Measurements from ENCODE around the gene MYRIP. TPM values are rescaled to one million over a fixed set of nuclear protein-coding genes. Genes with fewer than 3 reads are reported as not detected.

MYRIP gene
- polyA plus RNA-seq, 1 experiment: 0.06 TPM

- CTCF ChIA-PET: interaction anchor here (1.7 kb wide), 1 partner anchor 9 kb away, joined by 4 read pairs; no protein-coding TSS in a partner anchor
Observed at GRCh38 chr3:40228792-40229350, 419.5 kb downstream of the MYRIP start.

DNA sequence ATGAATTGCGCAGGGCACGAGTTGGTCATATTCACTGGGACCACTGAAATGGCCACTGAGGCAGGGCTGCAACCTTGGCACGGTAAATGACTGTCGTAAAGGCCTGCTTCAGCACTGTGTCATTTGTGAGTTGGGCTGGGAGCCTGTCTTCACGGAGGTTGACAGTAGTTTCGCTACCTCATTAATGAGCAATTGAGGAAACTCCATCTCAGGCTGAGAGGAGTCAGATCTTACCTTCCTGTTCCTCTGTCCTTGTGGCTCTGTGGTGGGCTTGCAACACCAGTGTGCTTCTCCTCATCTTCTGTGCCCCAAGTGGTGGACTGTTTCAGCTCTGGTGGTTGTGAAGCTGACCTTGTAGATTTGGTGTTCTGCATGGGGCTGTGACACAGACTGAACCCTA is 420.0 kb downstream of the MYRIP start:
- ChIA-PET POLR2A (no interaction called here), CTCF (interaction anchor here (1.7 kb wide), 1 partner anchor 9 kb away, joined by 4 read pairs; no protein-coding TSS in a partner anchor)
- H3K4me3 ChIP-seq (ENCODE audit: low read depth, low read length): no peak overlapping the region
- H3K27me3 ChIP-seq (ENCODE audit: control insufficient read depth, insufficient read depth, low read length): 0 out of 2 replicates have a peak, but pooled peaks cover 2% of the 10 kb centered on the region
- no peak for TF ChIP-seq CTCF (IDR thresholded peaks at IDR 0.05; ENCODE audit: insufficient read depth, low read depth, low read length)
- no peaks in the 10 kb centered on the region for H3K36me3 ChIP-seq (ENCODE audit: control insufficient read depth, insufficient read depth, low read length)
- no peak for DNase-seq (ENCODE audit: low read depth)

More at GRCh38 chr3:40228792-40229350, 419.5 kb downstream of the MYRIP start:
- H3K4me3 ChIP-seq (ENCODE audit: low read depth, low read length): no peak overlapping the region
- H3K27me3 ChIP-seq (ENCODE audit: control insufficient read depth, insufficient read depth, low read length): 0 out of 2 replicates have a peak, but pooled peaks cover 2% of the 10 kb centered on the region
- TF ChIP-seq CTCF (IDR thresholded peaks at IDR 0.05; ENCODE audit: insufficient read depth, low read depth, low read length): no peak
- H3K36me3 ChIP-seq (ENCODE audit: control insufficient read depth, insufficient read depth, low read length): no peaks in the 10 kb centered on the region
- DNase-seq (ENCODE audit: low read depth): no peak
- POLR2A ChIA-PET: no interaction called here

GRCh38 chr3:40229963-40230362 is 420.6 kb downstream of the MYRIP start:
- Histone ChIP-seq H3K36me3 (ENCODE audit: control insufficient read depth, insufficient read depth, low read length) (no peaks in the 10 kb centered on the region), H3K4me3 (ENCODE audit: low read depth, low read length) (no peak overlapping the region), H3K27me3 (ENCODE audit: control insufficient read depth, insufficient read depth, low read length) (0 out of 2 replicates have a peak, but pooled peaks cover 2% of the 10 kb centered on the region)
- no peak for TF ChIP-seq CTCF (IDR thresholded peaks at IDR 0.05; ENCODE audit: insufficient read depth, low read depth, low read length)
- POLR2A ChIA-PET: no interaction called here
- CTCF ChIA-PET: interaction anchor here (1.7 kb wide), 1 partner anchor 8 kb away, joined by 4 read pairs; no protein-coding TSS in a partner anchor
- DNase-seq (ENCODE audit: low read depth): no peak

- DNase-seq (ENCODE audit: low read depth): no peak
- ChIA-PET CTCF (interaction anchor here (1.7 kb wide), 1 partner anchor 8 kb away, joined by 4 read pairs; no protein-coding TSS in a partner anchor), POLR2A (no interaction called here)
- no peak for TF ChIP-seq CTCF (IDR thresholded peaks at IDR 0.05; ENCODE audit: insufficient read depth, low read depth, low read length)
- Histone ChIP-seq H3K27me3 (ENCODE audit: control insufficient read depth, insufficient read depth, low read length) (0 out of 2 replicates have a peak, but pooled peaks cover 2% of the 10 kb centered on the region), H3K36me3 (ENCODE audit: control insufficient read depth, insufficient read depth, low read length) (no peaks in the 10 kb centered on the region), H3K4me3 (ENCODE audit: low read depth, low read length) (no peak overlapping the region)
Observed at GRCh38 chr3:40230382-40230781, 421.0 kb downstream of the MYRIP start.

GRCh38 chr3:40232626-40233025 is 423.2 kb downstream of the MYRIP start:
- no peak for DNase-seq (ENCODE audit: low read depth)
- TF ChIP-seq CTCF (IDR thresholded peaks at IDR 0.05; ENCODE audit: insufficient read depth, low read depth, low read length): no peak
- ChIA-PET CTCF (interaction anchor here (0.6 to 1.5 kb wide), 2 partner anchors 85 to 1193 kb away, joined by 3 read pairs; no protein-coding TSS in a partner anchor), POLR2A (no interaction called here)
- Histone ChIP-seq H3K27me3 (ENCODE audit: control insufficient read depth, insufficient read depth, low read length) (no peaks in the 10 kb centered on the region), H3K4me3 (ENCODE audit: low read depth, low read length) (no peak overlapping the region), H3K36me3 (ENCODE audit: control insufficient read depth, insufficient read depth, low read length) (no peaks in the 10 kb centered on the region)

Measured in BJ (cell line).